HUES64 (cell line): ENCODE data around the gene CHRNB1.
"Not testable (repeated sequence)": the region's sequence is repeated elsewhere in the genome, so short reads cannot be mapped to it uniquely, and the experiment has no call there.

Experiments used
- H3K27ac ChIP-seq: 2 replicates; pipeline ENCODE4 v1.7.0; 2013; ENCODE audit warnings: low read depth, low read length, inconsistent platforms
- H3K27me3 ChIP-seq: 2 replicates; pipeline ENCODE4 v1.6.1; 2013; ENCODE audit warnings: mild to moderate bottlenecking, low read length; ENCODE audit not compliant: insufficient read depth
- H3K36me3 ChIP-seq: 2 replicates; pipeline ENCODE4 v1.6.1; 2013; ENCODE audit warnings: mild to moderate bottlenecking, low read length; ENCODE audit not compliant: insufficient read depth
- H3K4me1 ChIP-seq: 2 replicates; pipeline ENCODE4 v1.6.1; 2013; ENCODE audit warnings: mild to moderate bottlenecking, low read length, moderate library complexity; ENCODE audit not compliant: insufficient read depth
- H3K4me3 ChIP-seq: 2 replicates; pipeline ENCODE4 v1.5.1; 2013; ENCODE audit warnings: mild to moderate bottlenecking, low read length, moderate library complexity
- H3K9ac ChIP-seq: 2 replicates; pipeline ENCODE4 v1.6.1; 2013; ENCODE audit warnings: mild to moderate bottlenecking, low read depth, low read length
- H3K9me3 ChIP-seq: 2 replicates; pipeline ENCODE4 v1.6.1; 2013; ENCODE audit warnings: low read depth, low read length; ENCODE audit not compliant: insufficient read depth
- WGBS: fragments of 150-250, 120-280 bp; methylation state at CpG from one replicate; pipeline ENCODE4 v1.1.7; 2013; ENCODE audit warnings: missing lambda C conversion rate; 5-methylcytosine and 5-hydroxymethylcytosine counted together

The CHRNB1 gene

GRCh38 chr17:7481842-7482741 is 37.2 kb downstream of the CHRNB1 start:
- H3K36me3 ChIP-seq, H3K27ac ChIP-seq, H3K9me3 ChIP-seq, H3K4me3 ChIP-seq, H3K27me3 ChIP-seq, H3K9ac ChIP-seq: not testable (repeated sequence)
- peaks cover 27% of the 10 kb centered on the region for H3K4me1 ChIP-seq
- 91% methylated on average over 31 of the region's 31 CpGs for WGBS

GRCh38 chr17:7482742-7483088 is 37.9 kb downstream of the CHRNB1 start:
- peak overlapping the region; percentile 72 for H3K4me3 ChIP-seq
- H3K9ac ChIP-seq: peak overlapping the region; percentile 97; the same call in 1 of the 2 replicates
- peaks cover 21% of the 10 kb centered on the region; the same call in 1 of the 2 replicates for H3K4me1 ChIP-seq
- not testable (repeated sequence) for H3K9me3 ChIP-seq, H3K36me3 ChIP-seq, H3K27me3 ChIP-seq
- 82% methylated on average over 6 of the region's 6 CpGs for WGBS
- peak overlapping the region; percentile 98; the same call in 1 of the 2 replicates for H3K27ac ChIP-seq

GRCh38 chr17:7483255-7484066 is 38.6 kb downstream of the CHRNB1 start:
- peak overlapping the region; percentile 72 for H3K4me3 ChIP-seq
- WGBS: 3% methylated on average over 32 of the region's 38 CpGs
- no peaks in the 10 kb centered on the region; the same call in 1 of the 2 replicates for H3K36me3 ChIP-seq
- peak overlapping the region; percentile 98 for H3K27ac ChIP-seq
- H3K9ac ChIP-seq: peak overlapping the region; percentile 97
- H3K27me3 ChIP-seq: no peaks in the 10 kb centered on the region
- no peaks in the 10 kb centered on the region for H3K9me3 ChIP-seq
- peaks cover 14% of the 10 kb centered on the region; the same call in 1 of the 2 replicates for H3K4me1 ChIP-seq

GRCh38 chr17:7484067-7484918 is 39.4 kb downstream of the CHRNB1 start, which contains the start of gene POLR2A:
Gene POLR2A, plus strand, starts transcription at chr17:7484366.
- H3K4me3 ChIP-seq: peak within 1 kb of the TSS; percentile 72

GRCh38 chr17:7484919-7485377 is 40.1 kb downstream of the CHRNB1 start:
- Histone ChIP-seq H3K4me1 (peaks cover 9% of the 10 kb centered on the region; the same call in 1 of the 2 replicates), H3K27me3 (no peaks in the 10 kb centered on the region), H3K9ac (peak overlapping the region; percentile 64), H3K36me3 (peaks cover 8% of the 10 kb centered on the region), H3K27ac (peak overlapping the region; percentile 98; the same call in 1 of the 2 replicates), H3K9me3 (no peaks in the 10 kb centered on the region), H3K4me3 (peak overlapping the region; percentile 72)
- under 1% methylated on average over 19 of the region's 19 CpGs for WGBS

More at GRCh38 chr17:7484067-7484918, 39.4 kb downstream of the CHRNB1 start, which contains the start of gene POLR2A:
- peaks cover 11% of the 10 kb centered on the region; the same call in 1 of the 2 replicates for H3K4me1 ChIP-seq
- H3K27ac ChIP-seq: peak within 1 kb of the TSS; percentile 98
- peak within 1 kb of the TSS; percentile 97 for H3K9ac ChIP-seq
- no peaks in the 10 kb centered on the region for H3K27me3 ChIP-seq
- no peaks in the 10 kb centered on the region for H3K9me3 ChIP-seq
- H3K36me3 ChIP-seq: peaks cover 5% of the 10 kb centered on the region
- WGBS: under 1% methylated on average over 60 of the region's 64 CpGs

GRCh38 chr17:7486181-7486580 is 41.3 kb downstream of the CHRNB1 start:
- Histone ChIP-seq H3K9ac (no peak overlapping the region), H3K36me3 (peaks cover 12% of the 10 kb centered on the region), H3K4me1 (peaks cover 7% of the 10 kb centered on the region; the same call in 1 of the 2 replicates), H3K9me3 (no peaks in the 10 kb centered on the region), H3K4me3 (peak overlapping the region; percentile 72), H3K27ac (no peak overlapping the region), H3K27me3 (no peaks in the 10 kb centered on the region)
- WGBS: 85% methylated on average over 3 of the region's 3 CpGs

- peaks cover 7% of the 10 kb centered on the region; the same call in 1 of the 2 replicates for H3K4me1 ChIP-seq
- no peak overlapping the region for H3K27ac ChIP-seq
- no peak overlapping the region for H3K4me3 ChIP-seq
- H3K9ac ChIP-seq: no peak overlapping the region
- H3K36me3 ChIP-seq: peaks cover 16% of the 10 kb centered on the region
- H3K27me3 ChIP-seq: no peaks in the 10 kb centered on the region
- H3K9me3 ChIP-seq: no peaks in the 10 kb centered on the region
- WGBS: 92% methylated on average over 8 of the region's 8 CpGs
Observed at GRCh38 chr17:7490144-7490543, 45.3 kb downstream of the CHRNB1 start.

- H3K27ac ChIP-seq: no peak overlapping the region
- H3K36me3 ChIP-seq: peaks cover 30% of the 10 kb centered on the region
- no peaks in the 10 kb centered on the region for H3K27me3 ChIP-seq
- 100% methylated on average over 1 of the region's 1 CpG for WGBS
- peaks cover 2% of the 10 kb centered on the region; the same call in 1 of the 2 replicates for H3K4me1 ChIP-seq
- H3K9me3 ChIP-seq: no peaks in the 10 kb centered on the region
- no peak overlapping the region for H3K9ac ChIP-seq
- no peak overlapping the region for H3K4me3 ChIP-seq
Observed at GRCh38 chr17:7491583-7491982, 46.7 kb downstream of the CHRNB1 start.

- Histone ChIP-seq H3K36me3 (peaks cover 53% of the 10 kb centered on the region), H3K27me3 (no peaks in the 10 kb centered on the region), H3K27ac (no peak overlapping the region), H3K4me1 (no peaks in the 10 kb centered on the region), H3K9ac (no peak overlapping the region), H3K9me3 (no peaks in the 10 kb centered on the region), H3K4me3 (no peak overlapping the region)
- WGBS: 91% methylated on average over 3 of the region's 3 CpGs
Observed at GRCh38 chr17:7493941-7494340, 49.1 kb downstream of the CHRNB1 start.

- Histone ChIP-seq H3K36me3 (peaks cover 62% of the 10 kb centered on the region), H3K4me3 (no peak overlapping the region), H3K4me1 (no peaks in the 10 kb centered on the region), H3K27ac (no peak overlapping the region), H3K27me3 (no peaks in the 10 kb centered on the region), H3K9ac (no peak overlapping the region), H3K9me3 (no peaks in the 10 kb centered on the region)
- 96% methylated on average over 12 of the region's 12 CpGs for WGBS
Observed at GRCh38 chr17:7495906-7496434, 51.1 kb downstream of the CHRNB1 start.
